Gastroesophageal sphincter (tissue), 3 donors: Measurements from ENCODE around the gene TRMT10B.

Source experiments
- CTCF ChIP-seq, 4 experiments: fragments of 200-600 bp in 2 of 4; fragments of 450-650 bp in 2 of 4; sonication (generic) in 1 of 4; IDR thresholded peaks; one replicate each; pipeline ENCODE4 v1.5.1; 2017 to 2019; ENCODE audit warnings: antibody characterized with exemption in 4 of 4, mild to moderate bottlenecking in 2 of 4, moderate library complexity in 2 of 4
- EP300 ChIP-seq: sonication (generic); formaldehyde crosslinking; IDR thresholded peaks from one replicate; pipeline ENCODE4 v1.6.1; 2017; ENCODE audit warnings: antibody characterized with exemption, mild to moderate bottlenecking
- POLR2A ChIP-seq, 2 donors: fragments of 450-650 bp; IDR thresholded peaks; one replicate each; pipeline ENCODE4 v1.6.1; 2017; ENCODE audit warnings: antibody characterized with exemption in 2 of 2, mild to moderate bottlenecking in 2 of 2, moderate library complexity in 1 of 2
- POLR2AphosphoS5 ChIP-seq: sonication (generic); formaldehyde crosslinking; IDR thresholded peaks from one replicate; pipeline ENCODE4 v1.6.1; 2017; ENCODE audit warnings: antibody characterized with exemption

DNA sequence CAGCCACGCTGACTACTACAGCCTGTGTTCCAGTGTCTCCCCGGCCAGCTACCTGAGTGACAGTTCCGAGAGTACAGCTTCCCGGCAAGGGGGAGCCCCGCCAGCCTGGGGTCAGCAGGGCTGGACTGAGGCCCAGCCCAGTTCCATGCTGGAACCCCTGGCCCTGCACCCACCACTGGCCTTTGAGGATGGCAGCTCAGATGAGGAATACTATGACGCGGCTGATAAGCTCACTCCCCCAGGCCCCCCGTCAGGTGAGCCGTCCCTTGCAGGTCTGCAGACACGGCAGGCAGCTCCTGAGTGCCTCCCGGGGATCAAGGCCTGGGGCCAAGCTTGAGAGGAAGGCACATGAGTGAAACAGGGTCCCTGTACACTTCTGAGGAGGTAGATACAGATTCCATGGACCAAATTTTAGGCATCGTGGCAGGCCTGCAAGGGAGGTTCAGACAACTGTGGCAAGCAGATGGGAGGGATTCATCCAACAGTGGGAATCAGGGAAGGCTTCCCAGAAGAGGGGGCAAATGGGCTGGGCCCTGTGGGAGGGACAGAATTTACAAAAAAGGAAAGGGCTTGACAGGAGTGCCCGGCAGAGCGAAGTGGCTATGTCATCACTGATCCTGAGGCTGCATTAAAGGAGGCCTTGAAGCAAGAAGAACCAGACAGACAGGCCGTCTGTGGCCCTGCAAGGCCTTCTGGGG, 12.8 kb upstream of the TRMT10B start:
- no peak for TF ChIP-seq CTCF (IDR thresholded peaks at IDR 0.05)
- no peak for TF ChIP-seq POLR2A (IDR thresholded peaks at IDR 0.05)
- no peak for TF ChIP-seq POLR2AphosphoS5
- no peak for TF ChIP-seq EP300
